Measurements from ENCODE around the gene CUTC.

CUTC gene

GRCh38 chr10:99784016-99784726 lies 52.1 kb downstream of the CUTC start:
- DNase-seq = no peak

- no peak for DNase-seq
Observed at GRCh38 chr10:99784727-99785441, 52.9 kb downstream of the CUTC start.

GRCh38 chr10:99785646-99786045 lies 53.6 kb downstream of the CUTC start:
- DNase-seq = no peak

GRCh38 chr10:99787311-99787710 lies 55.3 kb downstream of the CUTC start:
- no peak for DNase-seq

GRCh38 chr10:99787782-99788445 lies 55.9 kb downstream of the CUTC start:
- no peak for DNase-seq

GRCh38 chr10:99788598-99789256 lies 56.7 kb downstream of the CUTC start:
- DNase-seq = no peak

- DNase-seq = no peak
Observed at GRCh38 chr10:99791831-99792230, 59.8 kb downstream of the CUTC start.

GRCh38 chr10:99793819-99794218 lies 61.8 kb downstream of the CUTC start:
- DNase-seq = no peak

- DNase-seq = no peak
Observed at GRCh38 chr10:99796928-99797327, 64.9 kb downstream of the CUTC start.

- DNase-seq = no peak
Observed at GRCh38 chr10:99798031-99798430, 66.0 kb downstream of the CUTC start.

- no peak for DNase-seq
Observed at GRCh38 chr10:99798920-99799319, 66.9 kb downstream of the CUTC start.

GRCh38 chr10:99799613-99800012 lies 67.6 kb downstream of the CUTC start:
- no peak for DNase-seq

- DNase-seq = no peak
Observed at GRCh38 chr10:99804471-99804870, 72.4 kb downstream of the CUTC start.

- no peak for DNase-seq
Observed at GRCh38 chr10:99805190-99805589, 73.2 kb downstream of the CUTC start.
